ENCODE results near the gene ATP9B. TPM values are rescaled to one million over a fixed set of nuclear protein-coding genes. Genes with fewer than 3 reads are reported as not detected.

ATP9B gene
- total RNA-seq, 1 donor from 2014 or later: 16.2 TPM

DNA sequence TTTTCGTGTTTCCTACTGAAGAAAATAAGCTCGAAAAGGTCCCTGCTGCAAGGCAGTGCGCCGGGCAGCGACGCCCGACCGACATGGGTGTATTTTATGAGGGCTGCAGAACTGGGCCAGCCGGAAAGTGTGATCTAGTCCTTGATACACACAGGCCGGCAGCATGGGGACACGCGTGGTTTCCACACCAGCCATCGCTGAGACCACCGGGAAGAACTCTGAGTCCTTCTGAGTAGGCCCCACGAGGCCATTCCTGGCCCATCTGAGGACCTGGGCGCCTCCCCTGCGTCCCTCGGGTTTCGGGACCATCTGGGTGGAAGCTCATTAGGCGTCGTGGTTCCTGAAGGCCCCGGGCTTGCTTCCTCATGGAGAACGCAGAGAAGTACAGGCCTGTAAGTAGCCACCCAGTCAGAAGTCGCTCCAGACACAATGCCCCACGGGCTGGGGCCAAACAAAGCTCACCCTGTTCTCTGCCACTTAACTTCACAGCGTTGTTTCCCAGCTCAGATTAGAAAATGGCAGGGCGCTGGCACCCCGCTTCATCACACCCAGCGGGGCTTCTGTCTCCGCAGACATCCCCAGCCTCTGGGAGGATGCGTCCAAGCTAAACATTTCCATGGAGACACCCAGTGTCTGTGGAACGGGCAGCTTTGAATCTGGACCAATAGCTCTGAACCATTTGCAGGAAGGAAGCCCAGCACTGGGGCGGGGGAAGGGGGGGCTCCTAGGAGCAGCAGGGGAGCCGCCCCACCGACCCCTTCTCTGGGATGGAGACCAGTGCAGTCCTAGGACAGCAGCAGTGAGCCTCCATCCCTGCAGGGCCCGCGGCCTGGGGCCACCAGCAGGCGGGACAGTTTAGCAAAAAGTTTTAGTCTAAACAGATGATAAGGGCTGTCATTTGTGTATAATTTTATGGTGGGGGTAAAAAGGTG lies 328.9 kb downstream of the ATP9B start:
- peaks cover 57% of the 10 kb centered on the region for H3K27me3 ChIP-seq (ENCODE audit: control insufficient read depth, insufficient read depth, low read length)
- H3K4me3 ChIP-seq (ENCODE audit: low read depth, low read length): no peak overlapping the region
- no peaks in the 10 kb centered on the region for H3K36me3 ChIP-seq (ENCODE audit: control insufficient read depth, insufficient read depth, low read length)
- no peak for DNase-seq (ENCODE audit: low read depth)
- no peak for TF ChIP-seq CTCF (IDR thresholded peaks at IDR 0.05; ENCODE audit: insufficient read depth, low read length, poor library complexity, severe bottlenecking)

GRCh38 chr18:79399275-79400081 lies 330.3 kb downstream of the ATP9B start:
- no peaks in the 10 kb centered on the region for H3K36me3 ChIP-seq (ENCODE audit: control insufficient read depth, insufficient read depth, low read length)
- no peak for DNase-seq (ENCODE audit: low read depth)
- H3K4me3 ChIP-seq (ENCODE audit: low read depth, low read length): peak overlapping the region; percentile 41
- TF ChIP-seq CTCF (IDR thresholded peaks at IDR 0.05; ENCODE audit: insufficient read depth, low read length, poor library complexity, severe bottlenecking): no peak
- H3K27me3 ChIP-seq (ENCODE audit: control insufficient read depth, insufficient read depth, low read length): peaks cover 55% of the 10 kb centered on the region

DNA sequence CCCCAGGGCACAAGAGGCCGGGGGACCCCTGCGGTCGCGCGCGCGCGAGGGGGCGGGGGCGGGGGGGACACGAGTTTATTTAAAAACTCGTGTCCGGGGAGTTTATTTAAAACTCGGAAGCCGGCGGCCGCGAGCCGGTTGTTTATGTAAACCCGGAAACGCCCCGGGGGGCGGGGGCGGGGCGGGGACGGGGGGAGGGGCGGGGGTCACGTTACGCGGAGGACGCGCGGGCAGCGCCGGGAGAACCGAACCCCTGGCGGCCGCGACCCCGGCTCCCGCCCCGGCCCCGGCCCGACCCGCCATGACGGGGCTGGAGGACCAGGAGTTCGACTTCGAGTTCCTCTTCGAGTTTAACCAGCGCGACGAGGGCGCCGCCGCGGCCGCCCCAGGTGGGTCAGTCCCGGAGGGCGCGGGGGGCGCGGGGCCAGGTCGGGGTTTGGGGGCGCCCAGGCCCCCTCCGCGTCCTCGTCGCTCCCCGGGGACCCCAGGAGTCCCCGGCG lies 330.9 kb downstream of the ATP9B start:
- H3K36me3 ChIP-seq (ENCODE audit: control insufficient read depth, insufficient read depth, low read length): no peaks in the 10 kb centered on the region
- peaks cover 52% of the 10 kb centered on the region for H3K27me3 ChIP-seq (ENCODE audit: control insufficient read depth, insufficient read depth, low read length)
- DNase-seq (ENCODE audit: low read depth): no peak
- no peak for TF ChIP-seq CTCF (IDR thresholded peaks at IDR 0.05; ENCODE audit: insufficient read depth, low read length, poor library complexity, severe bottlenecking)
- H3K4me3 ChIP-seq (ENCODE audit: low read depth, low read length): peak overlapping the region; percentile 41

- no peak for TF ChIP-seq CTCF (IDR thresholded peaks at IDR 0.05; ENCODE audit: insufficient read depth, low read length, poor library complexity, severe bottlenecking)
- Histone ChIP-seq H3K36me3 (ENCODE audit: control insufficient read depth, insufficient read depth, low read length) (no peaks in the 10 kb centered on the region), H3K27me3 (ENCODE audit: control insufficient read depth, insufficient read depth, low read length) (peaks cover 52% of the 10 kb centered on the region), H3K4me3 (ENCODE audit: low read depth, low read length) (peak overlapping the region; percentile 41)
- no peak for DNase-seq (ENCODE audit: low read depth)
Measured at GRCh38 chr18:79400591-79401381, 331.6 kb downstream of the ATP9B start.

- Histone ChIP-seq H3K4me3 (ENCODE audit: low read depth, low read length) (no peak overlapping the region), H3K36me3 (ENCODE audit: control insufficient read depth, insufficient read depth, low read length) (no peaks in the 10 kb centered on the region)
- TF ChIP-seq CTCF (IDR thresholded peaks at IDR 0.05; ENCODE audit: insufficient read depth, low read length, poor library complexity, severe bottlenecking): no peak
Measured at GRCh38 chr18:79401494-79402208, 332.5 kb downstream of the ATP9B start.

More at GRCh38 chr18:79401494-79402208, 332.5 kb downstream of the ATP9B start:
- peaks cover 46% of the 10 kb centered on the region for H3K27me3 ChIP-seq (ENCODE audit: control insufficient read depth, insufficient read depth, low read length)
- DNase-seq (ENCODE audit: low read depth): no peak
